Endothelial cell of umbilical vein (primary cell): Measurements from ENCODE around the gene FST. TPM values are rescaled to one million over a fixed set of nuclear protein-coding genes. Genes with fewer than 3 reads are reported as not detected.

Experiments
- BruUV-seq: library from RNA; stranded (reverse); fragments of 400-500 nt; replicated peaks from 2 replicates; lab custom pipeline; 2021; lab: Mats Ljungman, UMichigan
- CTCF ChIA-PET: fragments of 300-600, 350-600 bp; sonication (Branson Sonifier 250); formaldehyde crosslinking; loops from one replicate; lab custom pipeline; 2021; ENCODE audit warnings: antibody characterized with exemption, inconsistent platforms; lab: Charles Lee
- POLR2A ChIA-PET: fragments of 300-600, 350-600 bp; sonication (Branson Sonifier 250); formaldehyde crosslinking; loops from one replicate; lab custom pipeline; 2021; ENCODE audit warnings: antibody characterized with exemption, inconsistent platforms; lab: Charles Lee
- DNase-seq: peaks from one replicate; pipeline ENCODE4 v3.0.0-alpha.2; 2011; ENCODE audit warnings: low read depth, low spot score
- FAIRE-seq: peaks from 2 replicates; lab custom pipeline; 2011; peaks lifted over from hg19 to GRCh38; lab: Jason Lieb, UNC
- H2AFZ ChIP-seq: 2 replicates; pipeline ENCODE4 v1.6.0; 2012; ENCODE audit warnings: low read depth, low read length, control low read depth, inconsistent platforms
- H3K27ac ChIP-seq: 2 replicates; pipeline ENCODE4 v1.5.1; 2011; ENCODE audit warnings: low read depth, mild to moderate bottlenecking, control low read depth, low read length, moderate library complexity; ENCODE audit not compliant: insufficient read depth
- H3K27me3 ChIP-seq, 2 experiments: 2 replicates each; pipeline versions ENCODE4 v1.6.0 to v1.6.1; 2011; ENCODE audit warnings: low read length in 2 of 2, mixed read lengths in 1 of 2; ENCODE audit not compliant: control insufficient read depth in 2 of 2, insufficient read depth in 2 of 2
- H3K36me3 ChIP-seq, 2 experiments: 2 replicates in 1 of 2; 3 replicates in 1 of 2; pipeline ENCODE4 v1.5.1; 2011; ENCODE audit warnings: low read length in 2 of 2, mild to moderate bottlenecking in 1 of 2, moderate library complexity in 1 of 2; ENCODE audit not compliant: control insufficient read depth in 2 of 2, insufficient read depth in 2 of 2; ENCODE audit errors: extremely low read depth in 1 of 2
- H3K4me1 ChIP-seq: 3 replicates; pipeline ENCODE4 v1.5.1; 2011; ENCODE audit warnings: mild to moderate bottlenecking, low read length; ENCODE audit not compliant: control insufficient read depth, insufficient read depth; ENCODE audit errors: extremely low read depth
- H3K4me2 ChIP-seq: 2 replicates; pipeline ENCODE4 v1.6.1; 2011; ENCODE audit warnings: low read length, control low read depth, mixed read lengths; ENCODE audit not compliant: insufficient read depth
- H3K4me3 ChIP-seq, 3 experiments: fragments of 200-600 bp in 1 of 3; sonication (generic), shearing (Covaris generic) in 1 of 3; replicated peaks in 1 of 3; 2 replicates each; pipeline ENCODE4 v1.5.1; 2011 to 2016; ENCODE audit warnings: control low read depth in 3 of 3, low read length in 3 of 3, mild to moderate bottlenecking in 2 of 3, inconsistent platforms in 1 of 3, low read depth in 1 of 3, moderate library complexity in 1 of 3; ENCODE audit not compliant: insufficient read depth in 1 of 3
- H3K79me2 ChIP-seq: 2 replicates; pipeline ENCODE4 v1.6.0; 2012; ENCODE audit warnings: low read length, inconsistent platforms; ENCODE audit not compliant: control insufficient read depth, insufficient read depth
- H3K9ac ChIP-seq: replicated peaks from 2 replicates; pipeline ENCODE3; 2011; ENCODE audit warnings: low read length, control low read depth; ENCODE audit not compliant: insufficient read depth; ENCODE audit errors: extremely low read depth
- H3K9me1 ChIP-seq: replicated peaks from 3 replicates; pipeline ENCODE4 v1.6.0; 2011; ENCODE audit warnings: mild to moderate bottlenecking, low read length; ENCODE audit not compliant: control insufficient read depth, insufficient read depth; ENCODE audit errors: extremely low read depth
- H3K9me3 ChIP-seq: replicated peaks from 2 replicates; pipeline ENCODE4 v1.5.1; 2012; ENCODE audit warnings: low read length, inconsistent platforms; ENCODE audit not compliant: control insufficient read depth, insufficient read depth
- H4K20me1 ChIP-seq: replicated peaks from 2 replicates; pipeline ENCODE3; 2011; ENCODE audit warnings: mild to moderate bottlenecking, low read length; ENCODE audit not compliant: control insufficient read depth, insufficient read depth; ENCODE audit errors: extremely low read depth
- EZH2 ChIP-seq: IDR thresholded peaks from 2 replicates; pipeline ENCODE4 v1.6.1; 2012; ENCODE audit warnings: borderline replicate concordance, low read depth, mild to moderate bottlenecking, moderate library complexity, low read length, inconsistent platforms; ENCODE audit not compliant: severe bottlenecking
- FOS ChIP-seq: IDR thresholded peaks from 2 replicates; pipeline ENCODE4 v1.6.1; 2011; ENCODE audit warnings: mild to moderate bottlenecking, low read length, moderate library complexity, borderline replicate concordance; ENCODE audit not compliant: insufficient read depth
- GATA2 ChIP-seq: IDR thresholded peaks from 2 replicates; pipeline ENCODE4 v1.7.0; 2011; ENCODE audit warnings: low read depth, mild to moderate bottlenecking, moderate library complexity, mixed read lengths, low read length; ENCODE audit not compliant: insufficient read length, insufficient read depth
- JUN ChIP-seq: IDR thresholded peaks from 2 replicates; pipeline ENCODE4 v1.6.1; 2011; ENCODE audit warnings: borderline replicate concordance, low read depth; ENCODE audit not compliant: insufficient read length, insufficient read depth
- MYC ChIP-seq: IDR thresholded peaks from one replicate; pipeline ENCODE4 v1.6.1; 2011; ENCODE audit warnings: mild to moderate bottlenecking, low read depth, low read length
- POLR2A ChIP-seq: IDR thresholded peaks from 2 replicates; pipeline ENCODE4 v1.6.1; 2012; ENCODE audit warnings: low read depth, mild to moderate bottlenecking, control low read depth, low read length
- POLR2AphosphoS5 ChIP-seq: IDR thresholded peaks from 2 replicates; pipeline ENCODE4 v1.6.1; 2012; ENCODE audit warnings: low read depth, mild to moderate bottlenecking, control low read depth, low read length, moderate library complexity; ENCODE audit not compliant: insufficient read depth
- dilution Hi-C: fragments of 300-500 bp; cut with MboI; formaldehyde crosslinking; loops from one replicate; pipeline ENCODE4 v1.15.0; 2019; ENCODE audit warnings: low sequenced_read_pairs; ENCODE audit not compliant: extremely low pct_ligation_motif_present
- intact Hi-C: fragments of 100-400 bp; cut with micrococcal nuclease; formaldehyde crosslinking; loops from one replicate; pipeline ENCODE4 v1.10.0; 2022
- polyA plus RNA-seq, 4 experiments: library from polyadenylated mRNA; depleted of rRNA in 3 of 4; stranded (reverse) in 3 of 4; unstranded in 1 of 4; fragments of >200 nt; gene quantifications; 2 replicates each; pipeline versions ENCODE4 v1.2.1 to v1.2.3, GENCODE V29; 2011 to 2012; ENCODE audit warnings: missing spikeins in 1 of 4
- total RNA-seq: library from RNA; stranded (reverse); gene quantifications from 2 replicates; pipeline ENCODE4 v1.2.3, GENCODE V29; 2021
- TF ChIP-seq, protein P1 (sequence below), 2 donors: IDR thresholded peaks; 1 replicate in 1 of 2; 2 replicates in 1 of 2; pipeline ENCODE4 v1.5.1; 2011; ENCODE audit warnings: low read length in 2 of 2, mild to moderate bottlenecking in 2 of 2, moderate library complexity in 2 of 2, control low read depth in 1 of 2, inconsistent platforms in 1 of 2, low read depth in 1 of 2; ENCODE audit not compliant: insufficient read depth in 1 of 2; ENCODE audit errors: extremely low read depth in 1 of 2
- TF ChIP-seq, protein P2 (sequence below): IDR thresholded peaks from 2 replicates; pipeline ENCODE4 v1.6.1; 2011; ENCODE audit not compliant: insufficient read depth, insufficient read length

Gene FST
- total and polyA plus RNA-seq, 2 donors (not counting 3 experiments of a cell fraction or from before 2014, with no cell fraction given) = 20.8 to 46.0 TPM

DNA sequence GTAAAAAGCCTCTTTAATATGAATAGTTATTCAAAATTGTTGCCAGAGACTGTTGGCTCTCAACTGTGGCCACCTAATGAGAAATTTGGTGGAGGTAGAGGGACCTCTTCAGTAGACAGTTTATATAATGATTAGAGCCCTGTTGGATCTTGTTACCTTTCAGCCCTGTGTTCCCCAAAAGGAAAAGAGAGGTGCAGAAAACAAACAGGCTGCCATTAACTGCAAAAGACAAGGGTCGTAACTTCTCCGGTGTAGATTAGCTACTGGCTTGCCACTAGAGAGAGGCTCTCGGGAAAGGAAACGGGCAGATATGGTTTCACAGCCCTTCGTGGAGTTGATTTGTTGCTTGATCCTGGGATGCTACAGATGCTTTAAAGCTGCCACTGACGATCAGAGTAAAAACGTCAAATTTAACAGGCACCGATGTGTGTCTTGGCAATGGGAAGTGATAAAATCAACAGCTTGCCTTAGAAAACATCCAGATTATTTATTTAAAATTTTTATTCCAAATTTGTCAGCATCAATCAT is 7.8 kb downstream of the FST start:
- no TSS peak for BruUV-seq
- no peak for TF ChIP-seq MYC
- no peak for TF ChIP-seq POLR2AphosphoS5
- no peak for TF ChIP-seq EZH2
- no peak for TF ChIP-seq POLR2A
- no peak for TF ChIP-seq FOS
- TF ChIP-seq, protein P1, sequence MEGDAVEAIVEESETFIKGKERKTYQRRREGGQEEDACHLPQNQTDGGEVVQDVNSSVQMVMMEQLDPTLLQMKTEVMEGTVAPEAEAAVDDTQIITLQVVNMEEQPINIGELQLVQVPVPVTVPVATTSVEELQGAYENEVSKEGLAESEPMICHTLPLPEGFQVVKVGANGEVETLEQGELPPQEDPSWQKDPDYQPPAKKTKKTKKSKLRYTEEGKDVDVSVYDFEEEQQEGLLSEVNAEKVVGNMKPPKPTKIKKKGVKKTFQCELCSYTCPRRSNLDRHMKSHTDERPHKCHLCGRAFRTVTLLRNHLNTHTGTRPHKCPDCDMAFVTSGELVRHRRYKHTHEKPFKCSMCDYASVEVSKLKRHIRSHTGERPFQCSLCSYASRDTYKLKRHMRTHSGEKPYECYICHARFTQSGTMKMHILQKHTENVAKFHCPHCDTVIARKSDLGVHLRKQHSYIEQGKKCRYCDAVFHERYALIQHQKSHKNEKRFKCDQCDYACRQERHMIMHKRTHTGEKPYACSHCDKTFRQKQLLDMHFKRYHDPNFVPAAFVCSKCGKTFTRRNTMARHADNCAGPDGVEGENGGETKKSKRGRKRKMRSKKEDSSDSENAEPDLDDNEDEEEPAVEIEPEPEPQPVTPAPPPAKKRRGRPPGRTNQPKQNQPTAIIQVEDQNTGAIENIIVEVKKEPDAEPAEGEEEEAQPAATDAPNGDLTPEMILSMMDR (IDR thresholded peaks at IDR 0.05; ENCODE audit: extremely low read depth in 1 of 2, insufficient read depth in 1 of 2, low read depth in 1 of 2, low read length in 2 of 2) = no peak
- TF ChIP-seq JUN = no peak
- TF ChIP-seq, protein P2, sequence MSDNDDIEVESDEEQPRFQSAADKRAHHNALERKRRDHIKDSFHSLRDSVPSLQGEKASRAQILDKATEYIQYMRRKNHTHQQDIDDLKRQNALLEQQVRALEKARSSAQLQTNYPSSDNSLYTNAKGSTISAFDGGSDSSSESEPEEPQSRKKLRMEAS = no peak
- no peak for TF ChIP-seq GATA2
- no peak overlapping the region for H3K4me2 ChIP-seq
- no peak overlapping the region for H3K4me3 ChIP-seq
- FAIRE-seq = no peak
- no peaks in the 10 kb centered on the region for H3K36me3 ChIP-seq
- no peak overlapping the region for H2AFZ ChIP-seq
- ChIA-PET POLR2A (no interaction called here), CTCF (no interaction called here)
- H3K79me2 ChIP-seq = no peaks in the 10 kb centered on the region
- no peaks in the 10 kb centered on the region for H3K9me1 ChIP-seq
- H3K9me3 ChIP-seq = no peaks in the 10 kb centered on the region
- no peak overlapping the region for H3K9ac ChIP-seq
- no peak for DNase-seq
- dilution Hi-C loops (no loop called here), intact Hi-C loops (no loop called here)
- peaks cover 2 to 32% of the 10 kb centered on the region in 2 experiments for H3K27me3 ChIP-seq
- no peak overlapping the region for H3K27ac ChIP-seq
- no peaks in the 10 kb centered on the region for H4K20me1 ChIP-seq
- no peaks in the 10 kb centered on the region for H3K4me1 ChIP-seq
